HL-60/S4 (cell line): Measurements from ENCODE around the gene ACAD8.

Experiments used
- in situ Hi-C: fragments of 300-500 bp; cut with MboI; formaldehyde crosslinking; loops from 2 replicates; pipeline ENCODE4 v1.14.3; 2022; ENCODE audit warnings: low sequenced_read_pairs

Gene ACAD8

GRCh38 chr11:134253188-134253993, at the start of gene ACAD8, which contains the start of gene THYN1:
Gene ACAD8, plus strand, starts transcription at chr11:134253568. Its CDS starts 33 bp downstream, at chr11:134253601.
Gene THYN1, minus strand, starts transcription at chr11:134253352. Its CDS starts 470 bp downstream, at chr11:134252882.
- in situ Hi-C loops: no loop called here

GRCh38 chr11:134205729-134206128, 47.6 kb upstream of the ACAD8 start:
- in situ Hi-C loops: no loop called here

GRCh38 chr11:134206185-134206584, 47.2 kb upstream of the ACAD8 start:
- in situ Hi-C loops: no loop called here

- in situ Hi-C loops: no loop called here
Observed at GRCh38 chr11:134207538-134208239, 45.7 kb upstream of the ACAD8 start.

- in situ Hi-C loops: no loop called here
Observed at GRCh38 chr11:134215836-134216235, 37.5 kb upstream of the ACAD8 start.

GRCh38 chr11:134216816-134217215, 36.6 kb upstream of the ACAD8 start:
- in situ Hi-C loops: no loop called here

- in situ Hi-C loops: no loop called here
Observed at GRCh38 chr11:134223121-134223520, 30.2 kb upstream of the ACAD8 start.

GRCh38 chr11:134223836-134224709, 29.3 kb upstream of the ACAD8 start, which contains the start of the genes NCAPD3 and VPS26B:
Gene NCAPD3, minus strand, starts transcription at chr11:134223967. Its CDS starts 41 bp downstream, at chr11:134223926.
Gene VPS26B, plus strand, starts transcription at chr11:134224671. Its CDS starts 452 bp downstream, at chr11:134225123.
- in situ Hi-C loops: no loop called here

- in situ Hi-C loops: no loop called here
Observed at GRCh38 chr11:134224710-134225664, 28.4 kb upstream of the ACAD8 start.

- in situ Hi-C loops: no loop called here
Observed at GRCh38 chr11:134226806-134227325, 26.5 kb upstream of the ACAD8 start.

- in situ Hi-C loops: no loop called here
Observed at GRCh38 chr11:134228625-134229024, 24.7 kb upstream of the ACAD8 start.

- in situ Hi-C loops: no loop called here
Observed at GRCh38 chr11:134229126-134229790, 24.1 kb upstream of the ACAD8 start.

- in situ Hi-C loops: no loop called here
Observed at GRCh38 chr11:134230339-134230738, 23.0 kb upstream of the ACAD8 start.

GRCh38 chr11:134231958-134232659, 21.3 kb upstream of the ACAD8 start:
- in situ Hi-C loops: no loop called here

- in situ Hi-C loops: no loop called here
Observed at GRCh38 chr11:134233729-134234179, 19.6 kb upstream of the ACAD8 start.

- in situ Hi-C loops: no loop called here
Observed at GRCh38 chr11:134235399-134235798, 18.0 kb upstream of the ACAD8 start.

GRCh38 chr11:134236834-134237556, 16.4 kb upstream of the ACAD8 start:
- in situ Hi-C loops: no loop called here

- in situ Hi-C loops: no loop called here
Observed at GRCh38 chr11:134237557-134237922, 15.8 kb upstream of the ACAD8 start.
